HepG2 (cell line): ENCODE measurements around the gene CST4. TPM values are rescaled to one million over a fixed set of nuclear protein-coding genes. Genes with fewer than 3 reads are reported as not detected.

Experiments
- AHR ChIP-seq: IDR thresholded peaks from 2 replicates; pipeline ENCODE4 v1.6.1; 2018; ENCODE audit warnings: missing genetic modification reagents, missing compliant biosample characterization
- AKAP8 ChIP-seq: sonication (generic); formaldehyde crosslinking; IDR thresholded peaks from 2 replicates; pipeline ENCODE4 v1.5.1; 2020; ENCODE audit warnings: mild to moderate bottlenecking, missing genetic modification reagents
- FOSL2 ChIP-seq: sonication (generic); formaldehyde crosslinking; IDR thresholded peaks from 2 replicates; pipeline ENCODE4 v1.4.0; 2020; ENCODE audit warnings: missing genetic modification reagents
- KLF16 ChIP-seq, 2 experiments: sonication (generic) in 1 of 2; formaldehyde crosslinking in 1 of 2; IDR thresholded peaks; 2 replicates each; pipeline versions ENCODE4 v1.6.1 to v1.8.0; 2016 to 2023; ENCODE audit warnings: missing genetic modification reagents in 2 of 2, missing compliant biosample characterization in 1 of 2
- KMT2B ChIP-seq: IDR thresholded peaks from 2 replicates; pipeline ENCODE4 v1.6.1; 2016; ENCODE audit warnings: missing genetic modification reagents, missing compliant biosample characterization
- MXI1 ChIP-seq: IDR thresholded peaks from 3 replicates; pipeline ENCODE4 v1.6.1; 2012; ENCODE audit warnings: low read depth, low read length, inconsistent platforms, borderline replicate concordance
- NONO ChIP-seq, 2 experiments: fragments of 450-650 bp in 1 of 2; sonication (generic) in 1 of 2; formaldehyde crosslinking in 1 of 2; IDR thresholded peaks in 1 of 2; conservative IDR thresholded peaks in 1 of 2; 2 replicates each; pipeline versions ENCODE4 v1.6.1 to v1.8.0; 2017 to 2022; ENCODE audit warnings: mild to moderate bottlenecking in 1 of 2, missing genetic modification reagents in 1 of 2, moderate library complexity in 1 of 2
- PAWR ChIP-seq: sonication (generic); formaldehyde crosslinking; IDR thresholded peaks from 2 replicates; pipeline ENCODE4 v1.4.0; 2020; ENCODE audit warnings: missing genetic modification reagents, mild to moderate bottlenecking, borderline replicate concordance
- PHF21A ChIP-seq: sonication (generic); formaldehyde crosslinking; IDR thresholded peaks from 2 replicates; pipeline ENCODE4 v1.5.0; 2020; ENCODE audit warnings: mild to moderate bottlenecking, missing genetic modification reagents
- ZFP36L1 ChIP-seq: sonication (generic); formaldehyde crosslinking; IDR thresholded peaks from 2 replicates; pipeline ENCODE4 v1.8.0; 2022; ENCODE audit warnings: mild to moderate bottlenecking, missing genetic modification reagents, moderate library complexity
- ZNF331 ChIP-seq: sonication (generic); formaldehyde crosslinking; IDR thresholded peaks from 2 replicates; pipeline ENCODE4 v1.4.0; 2020; ENCODE audit warnings: missing genetic modification reagents
- ZNF589 ChIP-seq: sonication (generic); formaldehyde crosslinking; conservative IDR thresholded peaks from 2 replicates; pipeline ENCODE4 v1.8.0; 2022; ENCODE audit warnings: mild to moderate bottlenecking, moderate library complexity, missing genetic modification reagents
- polyA plus RNA-seq, 8 experiments: library from polyadenylated mRNA; depleted of rRNA in 3 of 8; stranded (reverse) in 7 of 8; unstranded in 1 of 8; fragments of >200 nt; fragmentation: Illumina TruSeq in 4 of 8; extraction: Trizol in 4 of 8; gene quantifications; 2 replicates each; pipeline versions ENCODE4 v1.2.1 to v1.2.3, GENCODE V29; 2011 to 2016; ENCODE audit warnings: low read depth in 4 of 8, missing spikeins in 1 of 8, mixed read lengths in 1 of 8; ENCODE audit not compliant: insufficient read depth in 1 of 8
- total RNA-seq, 5 experiments: library from RNA; depleted of rRNA; stranded (reverse); fragments of >200 nt; fragmentation: Illumina TruSeq; extraction: Trizol; gene quantifications; 2 replicates each; pipeline ENCODE4 v1.2.3, GENCODE V29; 2016; ENCODE audit warnings: low read depth in 1 of 5
- TF ChIP-seq, protein P1 (sequence below): sonication (generic); formaldehyde crosslinking; IDR thresholded peaks from 2 replicates; pipeline ENCODE4 v1.5.0; 2020; ENCODE audit warnings: missing genetic modification reagents
- TF ChIP-seq, protein P2 (sequence below): sonication (generic); formaldehyde crosslinking; IDR thresholded peaks from 2 replicates; pipeline ENCODE4 v1.8.1; 2023; ENCODE audit warnings: missing genetic modification reagents, mild to moderate bottlenecking, borderline replicate concordance
- TF ChIP-seq, protein P3 (sequence below): sonication (generic); formaldehyde crosslinking; IDR thresholded peaks from 2 replicates; pipeline ENCODE4 v1.8.1; 2023; ENCODE audit warnings: mild to moderate bottlenecking, missing genetic modification reagents
- TF ChIP-seq, protein P4 (sequence below): sonication (generic); formaldehyde crosslinking; IDR thresholded peaks from 2 replicates; pipeline ENCODE4 v1.9.0; 2021; ENCODE audit warnings: missing genetic modification reagents, borderline replicate concordance
- TF ChIP-seq, protein P5 (sequence below): IDR thresholded peaks from 2 replicates; pipeline ENCODE4 v1.6.1; 2016; ENCODE audit warnings: low read depth
- TF ChIP-seq, protein P6 (sequence below): sonication (generic); formaldehyde crosslinking; IDR thresholded peaks from 2 replicates; pipeline ENCODE4 v1.4.0; 2020; ENCODE audit warnings: mild to moderate bottlenecking, missing genetic modification reagents

CST4 gene
- total and polyA plus RNA-seq, 2 of the 13 experiments (the other 11 are each of a cell fraction or from before 2014, with no cell fraction given), result not detected

DNA sequence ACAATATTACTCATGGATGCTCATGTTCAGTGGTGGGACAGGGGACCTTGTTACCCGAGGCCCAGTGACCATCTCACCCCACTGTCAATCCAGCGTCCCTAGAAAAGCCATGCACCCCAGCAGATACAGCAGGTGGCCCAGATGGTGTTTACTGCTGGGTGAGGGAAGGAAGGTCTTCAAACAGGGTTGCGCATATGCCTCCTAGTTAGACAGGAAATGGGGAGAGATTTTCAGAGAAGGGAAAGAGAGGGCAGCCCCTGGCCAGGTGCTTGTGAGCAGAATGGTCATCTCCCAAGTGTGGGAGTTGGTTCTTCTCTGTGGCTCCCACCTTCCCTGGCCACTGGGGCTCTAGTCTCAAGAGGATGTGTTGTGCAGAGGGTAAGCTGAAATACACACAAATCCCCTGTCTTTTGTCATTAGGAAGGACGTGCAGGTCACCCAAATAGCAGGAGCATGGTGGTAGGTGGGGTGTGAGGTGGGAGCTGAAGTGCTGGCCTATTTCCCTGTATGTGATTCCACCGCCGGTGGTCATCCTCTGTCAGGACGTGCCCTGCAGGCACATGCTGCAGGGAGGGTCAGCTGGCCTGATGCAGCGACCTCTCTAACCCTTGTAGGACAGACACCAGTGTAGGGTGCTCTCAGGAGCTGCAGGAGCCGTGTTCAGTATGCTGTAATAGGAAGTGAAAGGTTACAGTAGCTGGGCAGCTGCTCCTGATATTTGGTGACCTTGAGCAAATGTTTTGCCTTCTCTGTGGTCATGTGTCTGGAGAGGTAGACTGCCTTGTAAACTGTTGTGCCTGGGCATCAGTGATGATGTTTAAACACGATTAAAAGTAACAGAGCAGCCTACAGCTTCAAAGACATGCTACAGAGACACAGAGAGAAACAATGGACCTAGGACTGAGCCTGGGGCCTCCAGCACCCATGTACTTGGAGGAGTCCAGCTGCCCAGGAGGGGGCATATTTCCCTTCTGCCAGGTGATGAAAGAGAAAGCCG lies 47.9 kb downstream of the CST4 start (continued):
- TF ChIP-seq, protein P1, sequence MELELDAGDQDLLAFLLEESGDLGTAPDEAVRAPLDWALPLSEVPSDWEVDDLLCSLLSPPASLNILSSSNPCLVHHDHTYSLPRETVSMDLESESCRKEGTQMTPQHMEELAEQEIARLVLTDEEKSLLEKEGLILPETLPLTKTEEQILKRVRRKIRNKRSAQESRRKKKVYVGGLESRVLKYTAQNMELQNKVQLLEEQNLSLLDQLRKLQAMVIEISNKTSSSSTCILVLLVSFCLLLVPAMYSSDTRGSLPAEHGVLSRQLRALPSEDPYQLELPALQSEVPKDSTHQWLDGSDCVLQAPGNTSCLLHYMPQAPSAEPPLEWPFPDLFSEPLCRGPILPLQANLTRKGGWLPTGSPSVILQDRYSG (CRISPR knock-in tag), result no peak
- TF ChIP-seq, protein P2, sequence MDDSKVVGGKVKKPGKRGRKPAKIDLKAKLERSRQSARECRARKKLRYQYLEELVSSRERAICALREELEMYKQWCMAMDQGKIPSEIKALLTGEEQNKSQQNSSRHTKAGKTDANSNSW (CRISPR knock-in tag), result no peak; the same call in 1 of the 2 replicates
- TF ChIP-seq AHR (CRISPR knock-in tag) (0 out of 2 replicates have a peak, but pooled peaks have one; percentile 44), PHF21A (peak; percentile 54; the same call in 1 of the 2 replicates), KLF16 (CRISPR knock-in tag; IDR thresholded peaks at IDR 0.05) (no peak; a peak in 1 of 4 replicates), KMT2B (CRISPR knock-in tag) (peak; percentile 56; the same call in 1 of the 2 replicates), NONO (IDR thresholded peaks at IDR 0.05) (no peak), NONO (CRISPR knock-in tag; conservative IDR thresholded peaks at IDR 0.05) (peak; percentile 69), AKAP8 (CRISPR knock-in tag) (no peak), PAWR (CRISPR knock-in tag) (no peak), ZNF589 (CRISPR knock-in tag) (no peak), ZNF331 (CRISPR knock-in tag) (0 out of 2 replicates have a peak, but pooled peaks have one; percentile 75), ZFP36L1 (CRISPR knock-in tag) (peak; percentile 51), MXI1 (peak; percentile 36; the same call in 1 of the 3 replicates), FOSL2 (CRISPR knock-in tag) (peak; percentile 71)
- TF ChIP-seq, protein P3, sequence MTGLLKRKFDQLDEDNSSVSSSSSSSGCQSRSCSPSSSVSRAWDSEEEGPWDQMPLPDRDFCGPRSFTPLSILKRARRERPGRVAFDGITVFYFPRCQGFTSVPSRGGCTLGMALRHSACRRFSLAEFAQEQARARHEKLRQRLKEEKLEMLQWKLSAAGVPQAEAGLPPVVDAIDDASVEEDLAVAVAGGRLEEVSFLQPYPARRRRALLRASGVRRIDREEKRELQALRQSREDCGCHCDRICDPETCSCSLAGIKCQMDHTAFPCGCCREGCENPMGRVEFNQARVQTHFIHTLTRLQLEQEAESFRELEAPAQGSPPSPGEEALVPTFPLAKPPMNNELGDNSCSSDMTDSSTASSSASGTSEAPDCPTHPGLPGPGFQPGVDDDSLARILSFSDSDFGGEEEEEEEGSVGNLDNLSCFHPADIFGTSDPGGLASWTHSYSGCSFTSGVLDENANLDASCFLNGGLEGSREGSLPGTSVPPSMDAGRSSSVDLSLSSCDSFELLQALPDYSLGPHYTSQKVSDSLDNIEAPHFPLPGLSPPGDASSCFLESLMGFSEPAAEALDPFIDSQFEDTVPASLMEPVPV (CRISPR knock-in tag), result peak; percentile 90
- TF ChIP-seq, protein P4, sequence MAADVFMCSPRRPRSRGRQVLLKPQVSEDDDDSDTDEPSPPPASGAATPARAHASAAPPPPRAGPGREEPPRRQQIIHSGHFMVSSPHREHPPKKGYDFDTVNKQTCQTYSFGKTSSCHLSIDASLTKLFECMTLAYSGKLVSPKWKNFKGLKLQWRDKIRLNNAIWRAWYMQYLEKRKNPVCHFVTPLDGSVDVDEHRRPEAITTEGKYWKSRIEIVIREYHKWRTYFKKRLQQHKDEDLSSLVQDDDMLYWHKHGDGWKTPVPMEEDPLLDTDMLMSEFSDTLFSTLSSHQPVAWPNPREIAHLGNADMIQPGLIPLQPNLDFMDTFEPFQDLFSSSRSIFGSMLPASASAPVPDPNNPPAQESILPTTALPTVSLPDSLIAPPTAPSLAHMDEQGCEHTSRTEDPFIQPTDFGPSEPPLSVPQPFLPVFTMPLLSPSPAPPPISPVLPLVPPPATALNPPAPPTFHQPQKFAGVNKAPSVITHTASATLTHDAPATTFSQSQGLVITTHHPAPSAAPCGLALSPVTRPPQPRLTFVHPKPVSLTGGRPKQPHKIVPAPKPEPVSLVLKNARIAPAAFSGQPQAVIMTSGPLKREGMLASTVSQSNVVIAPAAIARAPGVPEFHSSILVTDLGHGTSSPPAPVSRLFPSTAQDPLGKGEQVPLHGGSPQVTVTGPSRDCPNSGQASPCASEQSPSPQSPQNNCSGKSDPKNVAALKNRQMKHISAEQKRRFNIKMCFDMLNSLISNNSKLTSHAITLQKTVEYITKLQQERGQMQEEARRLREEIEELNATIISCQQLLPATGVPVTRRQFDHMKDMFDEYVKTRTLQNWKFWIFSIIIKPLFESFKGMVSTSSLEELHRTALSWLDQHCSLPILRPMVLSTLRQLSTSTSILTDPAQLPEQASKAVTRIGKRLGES (CRISPR knock-in tag), result no peak
- TF ChIP-seq, protein P5, sequence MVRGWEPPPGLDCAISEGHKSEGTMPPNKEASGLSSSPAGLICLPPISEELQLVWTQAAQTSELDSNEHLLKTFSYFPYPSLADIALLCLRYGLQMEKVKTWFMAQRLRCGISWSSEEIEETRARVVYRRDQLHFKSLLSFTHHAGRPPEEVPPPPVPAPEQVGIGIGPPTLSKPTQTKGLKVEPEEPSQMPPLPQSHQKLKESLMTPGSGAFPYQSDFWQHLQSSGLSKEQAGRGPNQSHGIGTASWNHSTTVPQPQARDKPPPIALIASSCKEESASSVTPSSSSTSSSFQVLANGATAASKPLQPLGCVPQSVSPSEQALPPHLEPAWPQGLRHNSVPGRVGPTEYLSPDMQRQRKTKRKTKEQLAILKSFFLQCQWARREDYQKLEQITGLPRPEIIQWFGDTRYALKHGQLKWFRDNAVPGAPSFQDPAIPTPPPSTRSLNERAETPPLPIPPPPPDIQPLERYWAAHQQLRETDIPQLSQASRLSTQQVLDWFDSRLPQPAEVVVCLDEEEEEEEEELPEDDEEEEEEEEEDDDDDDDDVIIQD (CRISPR knock-in tag), result no peak
- TF ChIP-seq, protein P6, sequence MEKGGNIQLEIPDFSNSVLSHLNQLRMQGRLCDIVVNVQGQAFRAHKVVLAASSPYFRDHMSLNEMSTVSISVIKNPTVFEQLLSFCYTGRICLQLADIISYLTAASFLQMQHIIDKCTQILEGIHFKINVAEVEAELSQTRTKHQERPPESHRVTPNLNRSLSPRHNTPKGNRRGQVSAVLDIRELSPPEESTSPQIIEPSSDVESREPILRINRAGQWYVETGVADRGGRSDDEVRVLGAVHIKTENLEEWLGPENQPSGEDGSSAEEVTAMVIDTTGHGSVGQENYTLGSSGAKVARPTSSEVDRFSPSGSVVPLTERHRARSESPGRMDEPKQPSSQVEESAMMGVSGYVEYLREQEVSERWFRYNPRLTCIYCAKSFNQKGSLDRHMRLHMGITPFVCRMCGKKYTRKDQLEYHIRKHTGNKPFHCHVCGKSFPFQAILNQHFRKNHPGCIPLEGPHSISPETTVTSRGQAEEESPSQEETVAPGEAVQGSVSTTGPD (CRISPR knock-in tag), result no peak
